Calu3 (cell line): Measurements from ENCODE around the gene CRHR1. TPM values are rescaled to one million over a fixed set of nuclear protein-coding genes. Genes with fewer than 3 reads are reported as not detected.

Source experiments
- BruUV-seq: library from RNA; stranded (reverse); fragments of 400-500 nt; replicated peaks from 2 replicates; lab custom pipeline; 2021; lab: Mats Ljungman, UMichigan
- CTCF ChIA-PET: fragments of 300-600 bp; sonication (Branson Sonifier 250); formaldehyde crosslinking; loops from one replicate; lab custom pipeline; 2022; ENCODE audit warnings: antibody characterized with exemption; lab: Charles Lee
- DNase-seq: peaks from one replicate; pipeline ENCODE4 v3.0.0; 2022
- H3K27ac Mint-ChIP-seq: one replicate; pipeline ENCODE4 v1.8.0; 2022; ENCODE audit warnings: mixed read lengths; ENCODE audit not compliant: unreplicated experiment
- H3K27me3 Mint-ChIP-seq: one replicate; pipeline ENCODE4 v1.8.0; 2022; ENCODE audit warnings: mixed read lengths; ENCODE audit not compliant: unreplicated experiment
- H3K36me3 Mint-ChIP-seq: one replicate; pipeline ENCODE4 v1.8.0; 2022; ENCODE audit warnings: mild to moderate bottlenecking, moderate library complexity, mixed read lengths; ENCODE audit not compliant: insufficient read depth, unreplicated experiment
- H3K4me1 Mint-ChIP-seq: one replicate; pipeline ENCODE4 v1.8.0; 2022; ENCODE audit warnings: mild to moderate bottlenecking, low read depth, mixed read lengths; ENCODE audit not compliant: unreplicated experiment
- H3K4me3 Mint-ChIP-seq: one replicate; pipeline ENCODE4 v1.8.0; 2022; ENCODE audit warnings: mild to moderate bottlenecking, low read depth, moderate library complexity, mixed read lengths; ENCODE audit not compliant: unreplicated experiment
- H3K9me3 Mint-ChIP-seq: one replicate; pipeline ENCODE4 v1.8.0; 2022; ENCODE audit warnings: low read depth, mixed read lengths; ENCODE audit not compliant: unreplicated experiment
- CTCF ChIP-seq: fragments of 200-600 bp; IDR thresholded peaks from one replicate; pipeline ENCODE4 v1.8.0; 2022; ENCODE audit warnings: antibody characterized with exemption; ENCODE audit not compliant: unreplicated experiment
- intact Hi-C: fragments of 100-400 bp; cut with micrococcal nuclease; formaldehyde crosslinking; loops from one replicate; pipeline ENCODE4 v1.10.0; 2022; ENCODE audit not compliant: unreplicated experiment
- total RNA-seq: library from RNA; stranded (reverse); gene quantifications from 2 replicates; pipeline ENCODE4 v1.2.3, GENCODE V29; 2022

The CRHR1 gene
- total RNA-seq, 1 experiment from 2014 or later = not detected

- H3K4me1 Mint-ChIP-seq = no peaks in the 10 kb centered on the region
- peaks cover 91% of the 10 kb centered on the region for H3K27me3 Mint-ChIP-seq
- no peak overlapping the region for H3K4me3 Mint-ChIP-seq
- H3K9me3 Mint-ChIP-seq = no peaks in the 10 kb centered on the region
- no peak overlapping the region for H3K27ac Mint-ChIP-seq
- no peak for TF ChIP-seq CTCF
- DNase-seq = no peak
- intact Hi-C loops = no loop called here
- CTCF ChIA-PET = interaction anchor here (2.1 kb wide), 1 partner anchor 188 kb away, joined by 12 read pairs; no protein-coding TSS in a partner anchor
- H3K36me3 Mint-ChIP-seq = peaks cover 4% of the 10 kb centered on the region
- BruUV-seq = no TSS peak
These were observed 44.5 kb downstream of the CRHR1 start for GRCh38 chr17:45828582-45829133.

GRCh38 chr17:45833920-45834319 is 49.8 kb downstream of the CRHR1 start:
- no peak overlapping the region for H3K4me3 Mint-ChIP-seq
- CTCF ChIA-PET = interaction anchor here (4.1 kb wide), 1 partner anchor 193 kb away, joined by 19 read pairs; no protein-coding TSS in a partner anchor
- no peak for TF ChIP-seq CTCF
- H3K36me3 Mint-ChIP-seq = no peaks in the 10 kb centered on the region
- BruUV-seq = no TSS peak
- H3K27me3 Mint-ChIP-seq = peaks cover 93% of the 10 kb centered on the region
- no peak overlapping the region for H3K27ac Mint-ChIP-seq
- intact Hi-C loops = loop anchor here (5.0 kb wide), 1 partner anchor 112 kb away; no protein-coding TSS in a partner anchor
- DNase-seq = no peak
- no peaks in the 10 kb centered on the region for H3K9me3 Mint-ChIP-seq
- H3K4me1 Mint-ChIP-seq = no peaks in the 10 kb centered on the region

- no peak for TF ChIP-seq CTCF
- CTCF ChIA-PET = interaction anchor here (4.1 kb wide), 1 partner anchor 194 kb away, joined by 19 read pairs; no protein-coding TSS in a partner anchor
- intact Hi-C loops = loop anchor here (5.0 kb wide), 1 partner anchor 112 kb away; no protein-coding TSS in a partner anchor
- Mint-ChIP-seq H3K36me3 (no peaks in the 10 kb centered on the region), H3K4me3 (no peak overlapping the region), H3K27ac (no peak overlapping the region), H3K4me1 (no peaks in the 10 kb centered on the region), H3K9me3 (no peaks in the 10 kb centered on the region), H3K27me3 (peaks cover 89% of the 10 kb centered on the region)
- BruUV-seq = no TSS peak
- DNase-seq = no peak
These were observed 50.6 kb downstream of the CRHR1 start for GRCh38 chr17:45834471-45835396.

- no peak for TF ChIP-seq CTCF
- DNase-seq = no peak
- intact Hi-C loops = no loop called here
- Mint-ChIP-seq H3K9me3 (no peaks in the 10 kb centered on the region), H3K27me3 (peaks cover 89% of the 10 kb centered on the region), H3K4me1 (no peaks in the 10 kb centered on the region), H3K36me3 (no peaks in the 10 kb centered on the region), H3K27ac (no peak overlapping the region), H3K4me3 (no peak overlapping the region)
- BruUV-seq = no TSS peak
- CTCF ChIA-PET = interaction anchor here (0.6 to 4.1 kb wide), 2 partner anchors 195 to 560 kb away, joined by 3 to 19 read pairs; no protein-coding TSS in a partner anchor
These were observed 51.4 kb downstream of the CRHR1 start for GRCh38 chr17:45835481-45835880.
